Parathyroid adenoma (tissue), 2 donors: Measurements from ENCODE around the gene PSAP.

Experiments
- H2AFZ ChIP-seq: fragments of 300-600 bp; sonication (generic); one replicate; pipeline ENCODE4 v1.7.0; 2017; ENCODE audit warnings: antibody characterized with exemption, mild to moderate bottlenecking
- H3K27ac ChIP-seq: fragments of 300-600 bp; sonication (generic); one replicate; pipeline ENCODE4 v1.7.0; 2017
- H3K27me3 ChIP-seq: fragments of 300-600 bp; sonication (generic); one replicate; pipeline ENCODE4 v1.7.0; 2017; ENCODE audit warnings: low read length; ENCODE audit not compliant: control insufficient read depth, insufficient read depth
- H3K36me3 ChIP-seq: fragments of 300-600 bp; sonication (generic); one replicate; pipeline ENCODE4 v1.7.0; 2017; ENCODE audit warnings: low read length; ENCODE audit not compliant: control insufficient read depth, insufficient read depth
- H3K4me1 ChIP-seq: fragments of 300-600 bp; sonication (generic); one replicate; pipeline ENCODE4 v1.7.0; 2017; ENCODE audit warnings: control low read depth
- H3K4me2 ChIP-seq: fragments of 300-600 bp; sonication (generic); one replicate; pipeline ENCODE4 v1.7.0; 2017; ENCODE audit warnings: low read length
- H3K4me3 ChIP-seq: fragments of 300-600 bp; sonication (generic); one replicate; pipeline ENCODE4 v1.7.0; 2017; ENCODE audit warnings: low read depth, low read length
- H3K79me2 ChIP-seq: fragments of 300-600 bp; sonication (generic); one replicate; pipeline ENCODE4 v1.7.0; 2017; ENCODE audit warnings: control low read depth
- H3K9ac ChIP-seq: fragments of 300-600 bp; sonication (generic); one replicate; pipeline ENCODE4 v1.7.0; 2017; ENCODE audit warnings: mild to moderate bottlenecking
- H3K9me3 ChIP-seq: fragments of 300-600 bp; sonication (generic); one replicate; pipeline ENCODE4 v1.7.0; 2017; ENCODE audit warnings: low read length; ENCODE audit not compliant: control insufficient read depth
- TF ChIP-seq, protein P1 (sequence below): fragments of 300-600 bp; sonication (generic); IDR thresholded peaks from one replicate; pipeline ENCODE4 v1.7.0; 2017; ENCODE audit warnings: antibody characterized with exemption, mild to moderate bottlenecking
- donor health status: primary hyperparathyroidism.

The PSAP gene

DNA sequence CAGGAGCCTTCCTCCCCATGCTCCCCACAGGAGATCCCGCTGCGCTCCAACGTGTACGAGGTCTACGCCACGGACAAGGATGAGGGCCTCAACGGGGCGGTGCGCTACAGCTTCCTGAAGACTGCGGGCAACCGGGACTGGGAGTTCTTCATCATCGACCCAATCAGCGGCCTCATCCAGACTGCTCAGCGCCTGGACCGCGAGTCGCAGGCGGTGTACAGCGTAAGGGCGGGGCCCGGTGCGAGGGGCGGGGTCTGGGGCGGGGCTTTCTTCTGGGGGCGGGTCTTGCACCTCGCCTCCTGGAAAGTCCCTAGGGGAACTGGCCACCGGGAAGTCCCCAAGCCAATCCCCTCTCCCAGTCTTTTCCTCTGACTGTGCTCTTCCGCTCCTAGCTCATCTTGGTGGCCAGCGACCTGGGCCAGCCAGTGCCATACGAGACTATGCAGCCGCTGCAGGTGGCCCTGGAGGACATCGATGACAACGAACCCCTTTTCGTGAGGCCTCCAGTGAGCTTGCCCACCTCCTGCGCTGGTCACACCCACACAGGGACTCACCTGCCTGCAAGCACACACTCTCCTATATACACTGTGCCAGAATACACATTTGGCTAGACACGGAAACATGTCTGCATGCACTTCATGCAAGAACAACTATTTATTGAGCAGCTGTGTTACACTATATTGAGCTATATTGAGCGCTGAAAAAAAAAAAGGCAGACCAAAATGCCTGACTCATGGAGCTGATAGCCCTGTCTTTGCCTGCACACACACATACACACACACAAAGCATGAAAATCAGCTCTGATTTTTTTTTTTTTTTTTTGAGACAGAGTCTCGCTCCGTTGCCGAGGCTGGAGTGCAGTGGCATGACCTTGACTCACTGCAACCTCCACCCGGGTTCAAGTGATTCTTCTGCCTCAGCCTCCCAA lies 45.0 kb downstream of the PSAP start:
- no peaks in the 10 kb centered on the region for H3K79me2 ChIP-seq
- TF ChIP-seq, protein P1, sequence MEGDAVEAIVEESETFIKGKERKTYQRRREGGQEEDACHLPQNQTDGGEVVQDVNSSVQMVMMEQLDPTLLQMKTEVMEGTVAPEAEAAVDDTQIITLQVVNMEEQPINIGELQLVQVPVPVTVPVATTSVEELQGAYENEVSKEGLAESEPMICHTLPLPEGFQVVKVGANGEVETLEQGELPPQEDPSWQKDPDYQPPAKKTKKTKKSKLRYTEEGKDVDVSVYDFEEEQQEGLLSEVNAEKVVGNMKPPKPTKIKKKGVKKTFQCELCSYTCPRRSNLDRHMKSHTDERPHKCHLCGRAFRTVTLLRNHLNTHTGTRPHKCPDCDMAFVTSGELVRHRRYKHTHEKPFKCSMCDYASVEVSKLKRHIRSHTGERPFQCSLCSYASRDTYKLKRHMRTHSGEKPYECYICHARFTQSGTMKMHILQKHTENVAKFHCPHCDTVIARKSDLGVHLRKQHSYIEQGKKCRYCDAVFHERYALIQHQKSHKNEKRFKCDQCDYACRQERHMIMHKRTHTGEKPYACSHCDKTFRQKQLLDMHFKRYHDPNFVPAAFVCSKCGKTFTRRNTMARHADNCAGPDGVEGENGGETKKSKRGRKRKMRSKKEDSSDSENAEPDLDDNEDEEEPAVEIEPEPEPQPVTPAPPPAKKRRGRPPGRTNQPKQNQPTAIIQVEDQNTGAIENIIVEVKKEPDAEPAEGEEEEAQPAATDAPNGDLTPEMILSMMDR = no peak
- H3K9ac ChIP-seq = no peak overlapping the region
- no peak overlapping the region for H3K27ac ChIP-seq
- H3K27me3 ChIP-seq = no peaks in the 10 kb centered on the region
- H2AFZ ChIP-seq = no peak overlapping the region
- no peaks in the 10 kb centered on the region for H3K36me3 ChIP-seq
- no peaks in the 10 kb centered on the region for H3K9me3 ChIP-seq
- H3K4me3 ChIP-seq = no peak overlapping the region
- no peak overlapping the region for H3K4me2 ChIP-seq
- H3K4me1 ChIP-seq = no peaks in the 10 kb centered on the region

DNA sequence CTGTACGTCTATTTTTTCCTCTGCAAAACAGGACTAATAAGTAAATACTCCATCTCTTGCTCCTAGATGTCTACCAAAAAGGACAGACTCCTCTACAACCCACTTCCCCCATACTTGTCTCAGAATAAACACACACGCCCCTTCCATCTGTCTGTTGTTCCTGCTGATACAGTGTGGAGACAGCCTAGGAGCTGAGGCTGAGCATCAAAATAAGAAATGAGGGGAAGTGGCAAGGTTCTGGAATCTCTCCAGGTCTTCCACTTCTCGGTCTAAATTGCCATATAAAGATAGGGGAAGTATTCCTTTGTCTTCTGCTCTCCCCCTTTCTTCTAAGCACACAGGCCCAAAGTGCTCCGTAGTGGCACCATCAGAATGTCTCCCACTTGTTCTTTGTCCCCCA lies 47.0 kb downstream of the PSAP start:
- no peaks in the 10 kb centered on the region for H3K4me1 ChIP-seq
- H3K4me2 ChIP-seq = no peak overlapping the region
- no peak overlapping the region for H3K4me3 ChIP-seq
- no peaks in the 10 kb centered on the region for H3K36me3 ChIP-seq
- no peaks in the 10 kb centered on the region for H3K9me3 ChIP-seq
- H3K9ac ChIP-seq = no peak overlapping the region
- no peak overlapping the region for H3K27ac ChIP-seq
- H2AFZ ChIP-seq = no peak overlapping the region
- TF ChIP-seq, protein P1 = no peak
- no peaks in the 10 kb centered on the region for H3K27me3 ChIP-seq
- H3K79me2 ChIP-seq = no peaks in the 10 kb centered on the region

DNA sequence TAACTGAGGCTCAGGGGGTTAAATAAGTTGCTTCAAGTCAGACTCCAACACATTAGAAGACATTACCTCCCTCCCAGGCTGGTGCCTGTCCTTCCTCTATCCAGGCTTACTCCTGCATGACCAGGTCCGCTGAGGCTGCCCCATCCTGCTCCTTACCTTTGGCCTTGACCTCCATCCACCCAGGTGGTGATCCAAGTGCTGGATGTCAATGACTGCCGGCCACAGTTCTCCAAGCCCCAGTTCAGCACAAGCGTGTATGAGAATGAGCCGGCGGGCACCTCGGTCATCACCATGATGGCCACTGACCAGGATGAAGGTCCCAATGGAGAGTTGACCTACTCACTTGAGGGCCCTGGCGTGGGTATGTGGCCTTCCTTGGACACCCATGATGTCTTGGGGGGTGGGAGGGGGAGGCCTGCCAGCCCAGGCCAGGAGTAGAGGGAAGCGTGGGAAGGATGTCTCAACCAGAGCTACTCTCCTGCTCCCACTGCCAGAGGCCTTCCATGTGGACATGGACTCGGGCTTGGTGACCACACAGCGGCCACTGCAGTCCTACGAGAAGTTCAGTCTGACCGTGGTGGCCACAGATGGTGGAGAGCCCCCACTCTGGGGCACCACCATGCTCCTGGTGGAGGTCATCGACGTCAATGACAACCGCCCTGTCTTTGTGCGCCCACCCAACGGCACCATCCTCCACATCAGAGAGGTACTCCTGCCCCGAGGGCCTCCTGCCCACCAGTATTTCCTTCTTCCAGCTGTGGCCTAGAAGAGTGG lies 48.1 kb downstream of the PSAP start:
- TF ChIP-seq, protein P1 = no peak
- H2AFZ ChIP-seq = no peak overlapping the region
- H3K4me3 ChIP-seq = no peak overlapping the region
- H3K9me3 ChIP-seq = no peaks in the 10 kb centered on the region
- no peaks in the 10 kb centered on the region for H3K36me3 ChIP-seq
- no peaks in the 10 kb centered on the region for H3K27me3 ChIP-seq
- H3K27ac ChIP-seq = no peak overlapping the region
- no peak overlapping the region for H3K4me2 ChIP-seq
- H3K79me2 ChIP-seq = no peaks in the 10 kb centered on the region
- no peak overlapping the region for H3K9ac ChIP-seq
- no peaks in the 10 kb centered on the region for H3K4me1 ChIP-seq

DNA sequence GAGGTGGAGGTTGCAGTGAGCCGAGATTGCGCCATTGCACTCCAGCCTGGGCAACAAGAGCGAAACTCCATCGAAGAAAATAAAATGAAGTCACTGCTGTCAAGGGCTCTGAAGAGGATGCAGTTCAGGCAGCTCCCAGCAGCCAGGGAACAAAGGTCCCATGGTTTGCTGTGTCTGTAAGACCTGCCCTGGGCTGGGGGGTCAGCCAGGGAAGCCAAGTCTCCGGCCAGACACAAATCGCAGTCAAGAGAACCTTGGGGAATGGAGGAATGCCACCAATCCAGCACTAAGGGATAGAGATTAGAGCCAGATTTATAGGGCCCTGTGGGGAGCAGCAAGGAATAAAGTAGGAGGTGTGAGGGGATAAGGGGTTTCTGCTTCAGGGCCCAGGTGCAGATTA lies 48.8 kb downstream of the PSAP start:
- H3K9ac ChIP-seq = no peak overlapping the region
- H3K27me3 ChIP-seq = no peaks in the 10 kb centered on the region
- TF ChIP-seq, protein P1 = no peak
- no peak overlapping the region for H3K4me3 ChIP-seq
- H3K36me3 ChIP-seq = no peaks in the 10 kb centered on the region
- no peak overlapping the region for H3K4me2 ChIP-seq
- H3K9me3 ChIP-seq = no peaks in the 10 kb centered on the region
- no peak overlapping the region for H3K27ac ChIP-seq
- no peaks in the 10 kb centered on the region for H3K4me1 ChIP-seq
- no peak overlapping the region for H2AFZ ChIP-seq
- H3K79me2 ChIP-seq = no peaks in the 10 kb centered on the region
